Body of pancreas (tissue), 4 donors: ENCODE measurements around the gene B3GNT9.

Source experiments
- CTCF ChIP-seq, 7 experiments: fragments of 450-650 bp in 4 of 7; fragments of 200-600 bp in 3 of 7; sonication (generic) in 3 of 7; IDR thresholded peaks; one replicate each; pipeline ENCODE4 v1.5.1; 2016 to 2019; ENCODE audit warnings: antibody characterized with exemption in 7 of 7
- POLR2A ChIP-seq, 3 donors: fragments of 450-650 bp; IDR thresholded peaks; one replicate each; pipeline ENCODE4 v1.6.1; 2016; ENCODE audit warnings: antibody characterized with exemption in 3 of 3, mild to moderate bottlenecking in 2 of 3

GRCh38 chr16:67149276-67150046, 1.3 kb downstream of the B3GNT9 start:
- no peak for TF ChIP-seq CTCF (IDR thresholded peaks at IDR 0.05)
- no peak for TF ChIP-seq POLR2A (IDR thresholded peaks at IDR 0.05)
